Body of pancreas (tissue), 4 donors: ENCODE results near the gene DBN1. TPM values are rescaled to one million over a fixed set of nuclear protein-coding genes. Genes with fewer than 3 reads are reported as not detected.
"Not testable (repeated sequence)": the region's sequence is repeated elsewhere in the genome, so short reads cannot be mapped to it uniquely, and the experiment has no call there.

Experiments used
- ATAC-seq: fragments of 150-250 bp; one replicate; pipeline ENCODE4 v1.9.1; 2016
- DNase-seq, 4 donors: peaks; one replicate each; pipeline ENCODE4 v3.0.0-alpha.2; 2019
- H3K27ac ChIP-seq, 4 donors: fragments of 200-600 bp; sonication (generic); 1 replicate in 3 of 4; 2 replicates in 1 of 4; pipeline versions ENCODE4 v1.5.1 to v1.6.1; 2016 to 2019; ENCODE audit warnings: mild to moderate bottlenecking in 1 of 4, mixed read lengths in 1 of 4, moderate library complexity in 1 of 4
- H3K27me3 ChIP-seq, 2 donors: fragments of 200-600 bp; sonication (generic); one replicate each; pipeline ENCODE4 v1.6.0; 2016; ENCODE audit warnings: mild to moderate bottlenecking in 1 of 2
- H3K36me3 ChIP-seq, 2 donors: fragments of 200-600 bp; sonication (generic); replicated peaks in 1 of 2; 2 replicates each; pipeline ENCODE4 v1.5.1; 2016; ENCODE audit warnings: low read depth in 2 of 2; ENCODE audit not compliant: insufficient read depth in 1 of 2
- H3K4me1 ChIP-seq: fragments of 200-600 bp; sonication (generic); one replicate; pipeline ENCODE4 v1.6.0; 2016
- H3K4me3 ChIP-seq, 2 donors: fragments of 200-600 bp; sonication (generic); 1 replicate in 1 of 2; 2 replicates in 1 of 2; pipeline ENCODE4 v1.5.1; 2016 to 2019
- H3K9me3 ChIP-seq, 3 donors: fragments of 200-600 bp; sonication (generic); 1 replicate in 2 of 3; 2 replicates in 1 of 3; pipeline ENCODE4 v1.5.1; 2016
- CTCF ChIP-seq, 7 experiments: fragments of 450-650 bp in 4 of 7; fragments of 200-600 bp in 3 of 7; sonication (generic) in 3 of 7; IDR thresholded peaks; one replicate each; pipeline ENCODE4 v1.5.1; 2016 to 2019; ENCODE audit warnings: antibody characterized with exemption in 7 of 7
- POLR2A ChIP-seq, 3 donors: fragments of 450-650 bp; IDR thresholded peaks; one replicate each; pipeline ENCODE4 v1.6.1; 2016; ENCODE audit warnings: antibody characterized with exemption in 3 of 3, mild to moderate bottlenecking in 2 of 3
- WGBS, 2 donors: methylation state at CpG; one replicate each; pipeline ENCODE4 v1.1.5; 2017; 5-methylcytosine and 5-hydroxymethylcytosine counted together
- intact Hi-C: fragments of 100-400 bp; cut with DNase I; formaldehyde crosslinking; loops from one replicate; pipeline ENCODE4 v1.15.1; 2023
- total RNA-seq, 2 donors: library from RNA; depleted of rRNA; stranded (reverse); fragments of >200 nt; gene quantifications; one replicate each; pipeline ENCODE4 v1.1.0, GENCODE V29; 2016

DBN1 gene
- total RNA-seq, 2 donors from 2014 or later, result 28.0 to 29.0 TPM

DNA sequence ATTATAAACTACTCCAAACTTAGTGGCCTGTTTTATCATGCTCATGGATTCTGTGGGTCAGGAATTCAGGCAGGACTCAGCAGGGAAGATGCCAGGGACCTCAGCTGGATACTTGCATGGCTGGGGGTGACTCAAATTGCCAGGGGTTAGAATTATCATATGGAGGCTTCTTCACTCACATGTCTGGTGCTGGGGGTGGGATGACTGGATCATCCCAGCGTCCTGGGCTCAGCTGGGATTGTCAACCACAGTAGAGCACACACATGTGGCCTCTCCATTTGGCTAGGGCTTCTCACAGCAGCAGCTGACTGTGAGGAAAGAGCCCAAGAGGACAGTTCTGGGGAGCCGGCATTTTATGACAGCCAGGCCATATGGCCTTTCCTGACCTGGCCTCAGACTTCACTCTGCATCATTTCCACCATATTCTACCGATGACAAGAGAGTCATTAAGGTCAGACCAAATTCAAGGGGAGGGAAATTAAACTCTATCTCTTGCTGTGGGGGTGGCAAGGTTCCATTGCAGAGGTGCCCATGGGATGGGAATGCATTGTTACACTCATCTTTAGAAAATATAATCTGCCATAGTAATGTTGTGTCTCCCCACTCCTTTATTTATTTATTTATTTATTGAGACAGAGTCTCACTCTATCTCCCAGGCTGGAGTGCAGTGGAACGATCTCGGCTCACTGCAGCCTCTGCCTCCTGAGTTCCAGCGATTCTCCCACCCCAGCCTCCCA lies 52.2 kb downstream of the DBN1 start:
- H3K4me3 ChIP-seq, result no peak overlapping the region
- no peak for ATAC-seq
- WGBS, 2 donors, result 71 to 77% methylated on average over 6 of the region's 6 CpGs
- no peaks in the 10 kb centered on the region for H3K27me3 ChIP-seq
- TF ChIP-seq POLR2A (IDR thresholded peaks at IDR 0.05) (no peak), CTCF (IDR thresholded peaks at IDR 0.05) (no peak)
- H3K9me3 ChIP-seq, result no peaks in the 10 kb centered on the region
- DNase-seq, result no peak
- H3K27ac ChIP-seq, result no peak overlapping the region
- H3K4me1 ChIP-seq, result peaks cover 6% of the 10 kb centered on the region
- intact Hi-C loops, result no loop called here
- no peaks in the 10 kb centered on the region for H3K36me3 ChIP-seq

DNA sequence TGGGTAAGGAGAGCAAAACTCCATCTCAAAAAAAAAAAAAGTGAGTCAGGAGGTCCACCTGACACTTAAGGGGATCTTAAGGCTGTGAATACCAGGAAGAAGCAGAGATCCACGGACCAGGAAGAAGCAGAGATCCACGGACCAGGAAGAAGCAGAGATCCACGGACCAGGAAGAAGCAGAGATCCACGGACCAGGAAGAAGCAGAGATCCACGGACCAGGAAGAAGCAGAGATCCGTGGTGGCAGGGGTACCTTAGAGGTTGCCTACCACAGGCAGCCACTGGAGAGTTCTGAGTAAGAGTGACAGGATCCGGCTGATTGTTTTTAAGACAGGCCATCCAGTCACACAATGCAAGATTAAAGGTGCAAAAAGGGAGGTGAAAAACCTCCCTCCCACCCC lies 53.0 kb downstream of the DBN1 start:
- H3K27ac ChIP-seq, H3K4me3 ChIP-seq, H3K36me3 ChIP-seq, ATAC-seq, intact Hi-C loops, H3K4me1 ChIP-seq, H3K9me3 ChIP-seq, DNase-seq, H3K27me3 ChIP-seq: not testable (repeated sequence)
- WGBS, 2 donors, result 50 to 56% methylated on average over 7 of the region's 7 CpGs

- no peaks in the 10 kb centered on the region for H3K36me3 ChIP-seq
- TF ChIP-seq POLR2A (IDR thresholded peaks at IDR 0.05) (no peak), CTCF (IDR thresholded peaks at IDR 0.05) (no peak)
- no peak overlapping the region for H3K27ac ChIP-seq
- no peaks in the 10 kb centered on the region for H3K4me1 ChIP-seq
- DNase-seq (no peak), ATAC-seq (no peak)
- no peak overlapping the region for H3K4me3 ChIP-seq
- H3K9me3 ChIP-seq, result no peaks in the 10 kb centered on the region
- 77 to 78% methylated on average over 3 of the region's 3 CpGs for WGBS, 2 donors
- intact Hi-C loops, result no loop called here
- H3K27me3 ChIP-seq, result no peaks in the 10 kb centered on the region
Measured at GRCh38 chr5:177419046-177419445, 54.4 kb downstream of the DBN1 start.

DNA sequence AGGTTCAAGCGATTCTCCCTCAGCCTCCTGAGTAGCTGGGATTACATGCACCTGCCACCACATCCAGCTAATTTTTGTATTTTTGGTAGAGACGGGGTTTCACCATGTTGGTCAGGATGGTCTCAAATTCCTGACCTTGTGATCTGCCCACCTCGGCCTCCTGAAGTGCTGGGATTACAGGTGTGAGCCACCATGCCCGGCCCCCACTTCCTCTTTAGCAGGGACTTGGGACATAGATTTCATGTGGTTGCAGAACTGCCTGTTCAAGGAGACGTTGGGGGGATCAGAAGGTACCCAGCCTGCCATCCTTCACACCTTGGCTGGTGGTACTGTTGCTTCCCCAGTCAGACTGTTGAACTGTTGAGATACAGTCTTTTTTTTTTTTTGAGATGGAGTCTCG lies 56.4 kb downstream of the DBN1 start:
- H3K9me3 ChIP-seq, H3K36me3 ChIP-seq, intact Hi-C loops, H3K27me3 ChIP-seq, H3K27ac ChIP-seq, ATAC-seq, H3K4me3 ChIP-seq, H3K4me1 ChIP-seq, DNase-seq: not testable (repeated sequence)
- 69 to 74% methylated on average over 6 of the region's 6 CpGs for WGBS, 2 donors

- ATAC-seq (no peak), DNase-seq (no peak)
- H3K9me3 ChIP-seq, result no peaks in the 10 kb centered on the region
- H3K4me3 ChIP-seq, result no peak overlapping the region
- intact Hi-C loops, result no loop called here
- 68 to 75% methylated on average over 3 of the region's 3 CpGs for WGBS, 2 donors
- no peaks in the 10 kb centered on the region for H3K4me1 ChIP-seq
- TF ChIP-seq POLR2A (IDR thresholded peaks at IDR 0.05) (no peak), CTCF (IDR thresholded peaks at IDR 0.05) (no peak)
- no peak overlapping the region for H3K27ac ChIP-seq
- H3K27me3 ChIP-seq, result no peaks in the 10 kb centered on the region
- H3K36me3 ChIP-seq, result no peaks in the 10 kb centered on the region
Measured at GRCh38 chr5:177414481-177414880, 59.0 kb downstream of the DBN1 start.

- H3K4me1 ChIP-seq, result no peaks in the 10 kb centered on the region
- WGBS, 2 donors, result 61 to 69% methylated on average over 8 of the region's 8 CpGs
- H3K9me3 ChIP-seq, result no peaks in the 10 kb centered on the region
- no peaks in the 10 kb centered on the region for H3K27me3 ChIP-seq
- ATAC-seq (no peak), DNase-seq (no peak)
- no peak overlapping the region for H3K27ac ChIP-seq
- H3K36me3 ChIP-seq, result no peaks in the 10 kb centered on the region
- TF ChIP-seq CTCF (IDR thresholded peaks at IDR 0.05) (no peak), POLR2A (IDR thresholded peaks at IDR 0.05) (no peak)
- intact Hi-C loops, result no loop called here
- no peak overlapping the region for H3K4me3 ChIP-seq
Measured at GRCh38 chr5:177412603-177413233, 60.7 kb downstream of the DBN1 start.
